NCI-H146 treated with DMSO at 0.1 percent for 48 hours (cell line): Measurements from ENCODE around the gene EPHA6.
"Not testable (repeated sequence)": the region's sequence is repeated elsewhere in the genome, so short reads cannot be mapped to it uniquely, and the experiment has no call there.

ENCODE experiments used
- DNase-seq: peaks from one replicate; lab custom pipeline; 2025; ENCODE audit not compliant: unreplicated experiment; lab: John Stamatoyannopoulos, UW

Gene EPHA6

GRCh38 chr3:97010881-97011657 lies 196.7 kb downstream of the EPHA6 start:
- DNase-seq, result no peak

- no peak for DNase-seq
Measured at GRCh38 chr3:97021778-97022177, 207.4 kb downstream of the EPHA6 start.

- DNase-seq, result not testable (repeated sequence)
Measured at GRCh38 chr3:97025612-97026011, 211.2 kb downstream of the EPHA6 start.

- no peak for DNase-seq
Measured at GRCh38 chr3:97029972-97030371, 215.6 kb downstream of the EPHA6 start.

GRCh38 chr3:97037294-97037943 lies 223.0 kb downstream of the EPHA6 start:
- peak; percentile 20 for DNase-seq

- no peak for DNase-seq
Measured at GRCh38 chr3:97043411-97043810, 229.0 kb downstream of the EPHA6 start.

- DNase-seq, result no peak
Measured at GRCh38 chr3:97057365-97057764, 243.0 kb downstream of the EPHA6 start.

GRCh38 chr3:97059168-97059567 lies 244.8 kb downstream of the EPHA6 start:
- DNase-seq, result no peak

- DNase-seq, result no peak
Measured at GRCh38 chr3:97066531-97066930, 252.1 kb downstream of the EPHA6 start.

- DNase-seq, result no peak
Measured at GRCh38 chr3:97070302-97070701, 255.9 kb downstream of the EPHA6 start.

- DNase-seq, result no peak
Measured at GRCh38 chr3:97074546-97074945, 260.2 kb downstream of the EPHA6 start.

- no peak for DNase-seq
Measured at GRCh38 chr3:97076673-97077072, 262.3 kb downstream of the EPHA6 start.

- no peak for DNase-seq
Measured at GRCh38 chr3:97089621-97090020, 275.2 kb downstream of the EPHA6 start.

- DNase-seq, result no peak
Measured at GRCh38 chr3:97102641-97103040, 288.2 kb downstream of the EPHA6 start.

GRCh38 chr3:97105989-97106651 lies 291.7 kb downstream of the EPHA6 start:
- DNase-seq, result no peak

- DNase-seq, result no peak
Measured at GRCh38 chr3:97106652-97106989, 292.2 kb downstream of the EPHA6 start.

- no peak for DNase-seq
Measured at GRCh38 chr3:97108136-97108535, 293.7 kb downstream of the EPHA6 start.

- no peak for DNase-seq
Measured at GRCh38 chr3:97111244-97111643, 296.9 kb downstream of the EPHA6 start.

GRCh38 chr3:97121386-97121785 lies 307.0 kb downstream of the EPHA6 start:
- DNase-seq, result no peak

- no peak for DNase-seq
Measured at GRCh38 chr3:97125902-97126499, 311.6 kb downstream of the EPHA6 start.

- DNase-seq, result no peak
Measured at GRCh38 chr3:97131476-97131875, 317.1 kb downstream of the EPHA6 start.
